Naive thymus-derived CD8-positive, alpha-beta T cell (primary cell): ENCODE results near the gene CPPED1. TPM values are rescaled to one million over a fixed set of nuclear protein-coding genes. Genes with fewer than 3 reads are reported as not detected.

ENCODE experiments used
- ATAC-seq, 2 donors: fragments of 150-1000 bp; cut with Tn5 transposase in 1 of 2; sonication (Bioruptor Pico), chemical (Tn5 transposase) in 1 of 2; 1 replicate in 1 of 2; 2 replicates in 1 of 2; pipeline ENCODE4 v1.10.0; 2021; ENCODE audit warnings: mild to moderate bottlenecking in 2 of 2, moderate library complexity in 2 of 2
- POLR2A ChIA-PET: fragments of 350-600 bp; sonication (Branson Sonifier 250); formaldehyde crosslinking; loops from one replicate; lab custom pipeline; 2021; ENCODE audit warnings: antibody characterized with exemption; lab: Charles Lee
- DNase-seq, 10 donors: peaks; one replicate each; pipeline versions ENCODE4 v3.0.0 to v3.0.0-alpha.2; 2020 to 2022
- H3K27ac Mint-ChIP-seq, 10 donors: one replicate each; pipeline ENCODE4 v1.8.0; 2020 to 2022; ENCODE audit warnings: mild to moderate bottlenecking in 10 of 10, mixed read lengths in 10 of 10, moderate library complexity in 4 of 10, inconsistent platforms in 1 of 10
- H3K27me3 Mint-ChIP-seq, 5 donors: one replicate each; pipeline ENCODE4 v1.8.0; 2021 to 2022; ENCODE audit warnings: mixed read lengths in 5 of 5
- H3K36me3 Mint-ChIP-seq, 3 donors: one replicate each; pipeline ENCODE4 v1.8.0; 2020 to 2022; ENCODE audit warnings: mixed read lengths in 3 of 3, mild to moderate bottlenecking in 2 of 3, inconsistent platforms in 1 of 3
- H3K4me1 Mint-ChIP-seq, 4 donors: one replicate each; pipeline ENCODE4 v1.8.0; 2021 to 2022; ENCODE audit warnings: mixed read lengths in 4 of 4
- H3K4me3 Mint-ChIP-seq, 10 donors: one replicate each; pipeline ENCODE4 v1.8.0; 2020 to 2022; ENCODE audit warnings: mild to moderate bottlenecking in 10 of 10, mixed read lengths in 10 of 10, moderate library complexity in 6 of 10, inconsistent platforms in 1 of 10
- H3K9me3 Mint-ChIP-seq, 9 donors: one replicate each; pipeline ENCODE4 v1.8.0; 2020 to 2022; ENCODE audit warnings: mixed read lengths in 9 of 9, mild to moderate bottlenecking in 3 of 9, inconsistent platforms in 1 of 9, moderate library complexity in 1 of 9
- polyA plus RNA-seq, 3 donors: library from polyadenylated mRNA; unstranded; fragments of 300-500 nt; fragmentation: Illumina TruSeq; gene quantifications; one replicate each; pipeline ENCODE4 v1.2.3, GENCODE V29; 2021
- total RNA-seq, 8 experiments: library from RNA in 2 of 8; stranded (reverse) in 2 of 8; gene quantifications; one replicate each; pipeline ENCODE4 v1.2.3 and lab custom pipeline; 2021 to 2026

The CPPED1 gene
- total and polyA plus RNA-seq, 5 experiments from 2014 or later, result 1.8 to 6.4 (median 3.3) TPM

GRCh38 chr16:12744860-12745259 is 58.8 kb downstream of the CPPED1 start:
- DNase-seq, result no peak
- no peaks in the 10 kb centered on the region for H3K27me3 Mint-ChIP-seq
- H3K9me3 Mint-ChIP-seq, result peaks cover 7 to 36% (median 20%) of the 10 kb centered on the region in 9 donors
- no peak for ATAC-seq
- no peak overlapping the region for H3K4me3 Mint-ChIP-seq
- POLR2A ChIA-PET, result no interaction called here
- H3K4me1 Mint-ChIP-seq, result peaks cover 0 to 2% (median 0%) of the 10 kb centered on the region in 4 donors
- H3K36me3 Mint-ChIP-seq, result peaks cover 19 to 42% (median 30%) of the 10 kb centered on the region in 3 donors
- no peak overlapping the region for H3K27ac Mint-ChIP-seq

GRCh38 chr16:12742741-12743140 is 60.9 kb downstream of the CPPED1 start:
- H3K36me3 Mint-ChIP-seq, result peaks cover 31 to 57% (median 36%) of the 10 kb centered on the region in 3 donors
- peaks cover 7 to 43% (median 21%) of the 10 kb centered on the region in 9 donors for H3K9me3 Mint-ChIP-seq
- DNase-seq (no peak), ATAC-seq (no peak)
- no peaks in the 10 kb centered on the region for H3K4me1 Mint-ChIP-seq
- no peak overlapping the region for H3K4me3 Mint-ChIP-seq
- POLR2A ChIA-PET, result no interaction called here
- no peak overlapping the region for H3K27ac Mint-ChIP-seq
- no peaks in the 10 kb centered on the region for H3K27me3 Mint-ChIP-seq

GRCh38 chr16:12740986-12741610 is 62.6 kb downstream of the CPPED1 start:
- Mint-ChIP-seq H3K4me3 (no peak overlapping the region), H3K27me3 (no peaks in the 10 kb centered on the region), H3K27ac (no peak overlapping the region), H3K4me1 (no peaks in the 10 kb centered on the region), H3K36me3 (peaks cover 37 to 71% (median 38%) of the 10 kb centered on the region in 3 donors), H3K9me3 (peaks cover 7 to 34% (median 25%) of the 10 kb centered on the region in 9 donors)
- POLR2A ChIA-PET, result no interaction called here
- ATAC-seq (no peak), DNase-seq (no peak)

- POLR2A ChIA-PET, result no interaction called here
- H3K4me3 Mint-ChIP-seq, result no peak overlapping the region
- no peaks in the 10 kb centered on the region for H3K27me3 Mint-ChIP-seq
- ATAC-seq, result no peak
- H3K4me1 Mint-ChIP-seq, result no peaks in the 10 kb centered on the region
- no peak for DNase-seq
- peaks cover 27 to 70% (median 41%) of the 10 kb centered on the region in 3 donors for H3K36me3 Mint-ChIP-seq
- no peak overlapping the region for H3K27ac Mint-ChIP-seq
- peaks cover 2 to 30% (median 23%) of the 10 kb centered on the region in 9 donors for H3K9me3 Mint-ChIP-seq
These were observed 63.9 kb downstream of the CPPED1 start for GRCh38 chr16:12739738-12740137.

- peaks cover 31 to 75% (median 49%) of the 10 kb centered on the region in 3 donors for H3K36me3 Mint-ChIP-seq
- peak overlapping the region in 2 of 10 donors; percentile 26 to 43 for H3K27ac Mint-ChIP-seq
- DNase-seq (no peak), ATAC-seq (no peak)
- H3K27me3 Mint-ChIP-seq, result no peaks in the 10 kb centered on the region
- POLR2A ChIA-PET, result no interaction called here
- H3K4me1 Mint-ChIP-seq, result peaks cover 0 to 2% (median 0%) of the 10 kb centered on the region in 4 donors
- H3K4me3 Mint-ChIP-seq, result no peak overlapping the region
- peaks cover 5 to 32% (median 29%) of the 10 kb centered on the region in 9 donors for H3K9me3 Mint-ChIP-seq
These were observed 66.1 kb downstream of the CPPED1 start for GRCh38 chr16:12737563-12737962.

GRCh38 chr16:12735805-12736204 is 67.9 kb downstream of the CPPED1 start:
- H3K9me3 Mint-ChIP-seq, result peaks cover 5 to 47% (median 38%) of the 10 kb centered on the region in 9 donors
- no peak overlapping the region for H3K4me3 Mint-ChIP-seq
- H3K27me3 Mint-ChIP-seq, result no peaks in the 10 kb centered on the region
- H3K27ac Mint-ChIP-seq, result no peak overlapping the region
- POLR2A ChIA-PET, result interaction anchor here (0.6 kb wide), 1 partner anchor 30 kb away, joined by 3 read pairs; no protein-coding TSS in a partner anchor
- H3K36me3 Mint-ChIP-seq, result peaks cover 37 to 73% (median 50%) of the 10 kb centered on the region in 3 donors
- ATAC-seq, result no peak
- peaks cover 0 to 2% (median 0%) of the 10 kb centered on the region in 4 donors for H3K4me1 Mint-ChIP-seq
- no peak for DNase-seq

GRCh38 chr16:12732600-12732999 is 71.1 kb downstream of the CPPED1 start:
- no peak overlapping the region for H3K27ac Mint-ChIP-seq
- peaks cover 0 to 3% (median 0%) of the 10 kb centered on the region in 4 donors for H3K4me1 Mint-ChIP-seq
- POLR2A ChIA-PET, result no interaction called here
- no peak overlapping the region for H3K4me3 Mint-ChIP-seq
- no peak for DNase-seq
- peaks cover 32 to 56% (median 37%) of the 10 kb centered on the region in 3 donors for H3K36me3 Mint-ChIP-seq
- peaks cover 3 to 54% (median 29%) of the 10 kb centered on the region in 9 donors for H3K9me3 Mint-ChIP-seq
- ATAC-seq, result no peak
- no peaks in the 10 kb centered on the region for H3K27me3 Mint-ChIP-seq

- Mint-ChIP-seq H3K27ac (no peak overlapping the region), H3K4me3 (no peak overlapping the region), H3K27me3 (no peaks in the 10 kb centered on the region), H3K9me3 (peaks cover 3 to 55% (median 28%) of the 10 kb centered on the region in 9 donors), H3K4me1 (peaks cover 0 to 1% (median 0%) of the 10 kb centered on the region in 4 donors), H3K36me3 (peaks cover 19 to 46% (median 35%) of the 10 kb centered on the region in 3 donors)
- POLR2A ChIA-PET, result no interaction called here
- ATAC-seq, result no peak
- DNase-seq, result no peak
These were observed 74.2 kb downstream of the CPPED1 start for GRCh38 chr16:12729448-12729847.

- POLR2A ChIA-PET, result no interaction called here
- Mint-ChIP-seq H3K27me3 (no peaks in the 10 kb centered on the region), H3K9me3 (peaks cover 5 to 52% (median 27%) of the 10 kb centered on the region in 9 donors), H3K4me3 (no peak overlapping the region), H3K36me3 (peaks cover 16 to 44% (median 34%) of the 10 kb centered on the region in 3 donors), H3K4me1 (peaks cover 0 to 4% (median 0%) of the 10 kb centered on the region in 4 donors), H3K27ac (no peak overlapping the region)
- no peak for ATAC-seq
- no peak for DNase-seq
These were observed 75.2 kb downstream of the CPPED1 start for GRCh38 chr16:12728469-12728868.

- H3K4me1 Mint-ChIP-seq, result peaks cover 0 to 2% (median 0%) of the 10 kb centered on the region in 4 donors
- H3K27me3 Mint-ChIP-seq, result no peaks in the 10 kb centered on the region
- DNase-seq, result no peak
- POLR2A ChIA-PET, result no interaction called here
- peaks cover 0 to 22% (median 8%) of the 10 kb centered on the region in 9 donors for H3K9me3 Mint-ChIP-seq
- ATAC-seq, result no peak
- H3K36me3 Mint-ChIP-seq, result peaks cover 4 to 36% (median 11%) of the 10 kb centered on the region in 3 donors
- H3K27ac Mint-ChIP-seq, result no peak overlapping the region
- no peak overlapping the region for H3K4me3 Mint-ChIP-seq
These were observed 79.5 kb downstream of the CPPED1 start for GRCh38 chr16:12724226-12724625.

GRCh38 chr16:12723681-12724080 is 80.0 kb downstream of the CPPED1 start:
- DNase-seq (no peak), ATAC-seq (no peak)
- POLR2A ChIA-PET, result no interaction called here
- no peak overlapping the region for H3K27ac Mint-ChIP-seq
- no peaks in the 10 kb centered on the region for H3K27me3 Mint-ChIP-seq
- peaks cover 0 to 2% (median 0%) of the 10 kb centered on the region in 4 donors for H3K4me1 Mint-ChIP-seq
- peaks cover 6 to 40% (median 11%) of the 10 kb centered on the region in 3 donors for H3K36me3 Mint-ChIP-seq
- peaks cover 0 to 25% (median 8%) of the 10 kb centered on the region in 9 donors for H3K9me3 Mint-ChIP-seq
- H3K4me3 Mint-ChIP-seq, result no peak overlapping the region

- H3K36me3 Mint-ChIP-seq, result peaks cover 9 to 35% (median 11%) of the 10 kb centered on the region in 3 donors
- peaks cover 0 to 2% (median 0%) of the 10 kb centered on the region in 4 donors for H3K4me1 Mint-ChIP-seq
- peaks cover 0 to 22% (median 8%) of the 10 kb centered on the region in 9 donors for H3K9me3 Mint-ChIP-seq
- H3K27me3 Mint-ChIP-seq, result no peaks in the 10 kb centered on the region
- no peak overlapping the region for H3K4me3 Mint-ChIP-seq
- DNase-seq, result no peak
- no peak overlapping the region for H3K27ac Mint-ChIP-seq
- POLR2A ChIA-PET, result no interaction called here
- ATAC-seq, result no peak
These were observed 81.8 kb downstream of the CPPED1 start for GRCh38 chr16:12721841-12722421.

- Mint-ChIP-seq H3K27ac (no peak overlapping the region), H3K4me1 (peaks cover 0 to 4% (median 0%) of the 10 kb centered on the region in 4 donors), H3K9me3 (peaks cover 5 to 24% (median 17%) of the 10 kb centered on the region in 9 donors), H3K4me3 (no peak overlapping the region), H3K27me3 (no peaks in the 10 kb centered on the region), H3K36me3 (peaks cover 19 to 45% (median 21%) of the 10 kb centered on the region in 3 donors)
- POLR2A ChIA-PET, result no interaction called here
- ATAC-seq, result no peak
- no peak for DNase-seq
These were observed 83.7 kb downstream of the CPPED1 start for GRCh38 chr16:12719972-12720371.
